GM21423 (cell line): ENCODE data around the gene CBLB.

ENCODE experiments used
- ATAC-seq: cut with Tn5 transposase; IDR thresholded peaks from one replicate; pipeline ENCODE4 v1.9.1; 2021; ENCODE audit warnings: mild to moderate bottlenecking, moderate library complexity; ENCODE audit not compliant: unreplicated experiment

The CBLB gene

GRCh38 chr3:105719791-105720190 is 149.0 kb downstream of the CBLB start:
- ATAC-seq, result no peak

DNA sequence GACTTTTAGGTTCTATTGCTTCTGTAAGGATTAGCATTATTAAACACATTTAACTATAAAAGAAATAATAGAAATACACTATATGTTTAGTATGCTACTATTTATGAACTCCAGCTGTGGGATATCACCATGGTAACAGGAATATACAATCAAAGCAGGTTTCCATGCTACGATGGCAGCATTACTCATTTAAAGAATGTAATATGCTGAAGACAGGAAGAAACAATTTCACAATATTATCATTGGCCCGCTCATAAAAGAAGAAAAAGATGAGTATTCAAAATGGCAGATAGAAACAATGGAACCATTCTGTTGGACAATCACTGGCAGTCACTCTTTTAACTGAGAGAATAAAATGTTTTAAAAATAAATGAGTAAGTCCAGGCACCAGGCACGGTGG is 153.4 kb downstream of the CBLB start:
- no peak for ATAC-seq

DNA sequence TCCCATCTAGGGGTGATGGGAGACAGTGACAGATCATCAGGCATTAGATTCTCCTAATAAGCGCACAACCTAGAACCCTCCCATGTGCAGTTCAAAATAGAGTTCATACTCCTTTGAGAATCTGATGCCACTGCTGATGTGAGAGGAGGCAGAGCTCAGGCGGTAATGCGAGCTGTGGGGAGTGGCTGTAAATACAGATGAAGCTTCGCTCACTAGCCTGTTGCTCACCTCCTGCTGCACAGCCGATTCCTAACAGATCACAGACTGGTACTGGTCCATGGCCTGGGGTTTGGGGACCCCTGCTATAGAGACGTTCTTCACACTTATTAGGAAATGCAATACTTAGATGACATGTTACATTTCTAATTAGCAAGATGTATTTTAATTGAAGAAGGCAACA is 154.4 kb downstream of the CBLB start:
- no peak for ATAC-seq

GRCh38 chr3:105708980-105709379 is 159.8 kb downstream of the CBLB start:
- ATAC-seq, result no peak

DNA sequence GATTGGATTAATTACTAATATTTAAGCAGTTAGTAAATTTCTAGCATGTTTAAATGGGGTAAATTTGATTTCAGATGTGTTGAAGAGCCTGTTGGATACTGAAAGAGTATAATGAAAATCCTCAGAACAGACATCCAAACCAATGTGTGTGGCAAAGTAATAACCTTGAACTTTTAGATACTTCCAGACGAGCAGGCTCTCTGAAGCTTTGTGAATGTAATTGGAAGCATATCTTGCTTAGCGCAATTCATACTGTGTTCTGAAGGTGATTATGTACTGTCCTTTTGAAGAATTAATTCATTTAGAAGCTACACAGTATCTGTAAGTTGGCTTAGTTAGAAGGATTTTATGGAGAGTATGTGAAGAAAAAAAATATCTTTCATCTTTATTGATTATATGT is 161.8 kb downstream of the CBLB start:
- ATAC-seq, result no peak

DNA sequence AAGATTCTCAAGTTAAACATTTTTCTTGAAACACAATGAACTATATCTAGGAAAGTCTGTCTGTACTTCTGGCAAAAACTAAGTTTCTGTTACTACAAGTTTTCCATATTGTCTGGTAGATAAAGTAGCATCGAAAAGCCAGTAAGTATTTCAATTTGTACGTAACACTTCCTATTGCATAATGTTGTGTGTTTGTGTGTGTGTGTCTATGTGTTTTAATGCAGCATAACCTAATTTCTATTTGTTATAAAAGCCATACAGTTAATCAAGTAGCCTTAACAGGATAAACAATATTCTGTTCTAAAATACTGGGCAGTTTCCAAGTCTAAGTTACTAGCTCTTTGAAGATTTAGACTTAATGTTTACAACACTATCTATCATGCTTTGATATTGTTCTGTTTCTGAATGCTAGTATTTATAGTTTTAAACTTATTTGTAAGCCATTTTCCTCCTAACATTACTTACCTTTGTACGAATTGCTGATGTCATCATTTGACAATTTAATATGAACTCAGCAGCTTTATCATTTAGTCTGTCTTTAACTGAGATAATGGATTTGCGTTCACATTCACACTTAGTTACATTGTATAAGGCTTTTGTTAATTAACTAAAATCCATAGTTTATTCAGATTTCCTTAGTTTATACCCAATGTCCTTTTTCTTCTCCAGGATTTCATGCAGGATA is 163.9 kb downstream of the CBLB start:
- ATAC-seq, result no peak

DNA sequence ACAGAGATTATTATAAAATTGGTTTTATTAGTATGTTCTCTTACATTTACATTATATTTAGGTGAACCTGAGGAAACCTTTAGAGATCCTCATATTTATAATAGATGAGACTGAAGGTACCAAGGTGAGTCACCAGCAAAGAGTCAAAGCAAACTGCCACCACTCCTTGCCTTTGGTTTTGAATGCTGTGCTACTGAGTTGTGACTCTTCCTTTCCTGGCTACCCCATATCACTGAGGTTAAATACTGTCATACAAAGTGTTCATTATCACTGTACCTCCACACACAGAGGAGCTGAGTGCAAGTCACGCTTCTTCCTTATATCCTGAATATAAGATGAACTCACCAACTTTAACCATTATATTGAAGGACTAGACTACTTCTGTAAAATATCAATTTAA is 168.2 kb downstream of the CBLB start:
- ATAC-seq, result no peak

DNA sequence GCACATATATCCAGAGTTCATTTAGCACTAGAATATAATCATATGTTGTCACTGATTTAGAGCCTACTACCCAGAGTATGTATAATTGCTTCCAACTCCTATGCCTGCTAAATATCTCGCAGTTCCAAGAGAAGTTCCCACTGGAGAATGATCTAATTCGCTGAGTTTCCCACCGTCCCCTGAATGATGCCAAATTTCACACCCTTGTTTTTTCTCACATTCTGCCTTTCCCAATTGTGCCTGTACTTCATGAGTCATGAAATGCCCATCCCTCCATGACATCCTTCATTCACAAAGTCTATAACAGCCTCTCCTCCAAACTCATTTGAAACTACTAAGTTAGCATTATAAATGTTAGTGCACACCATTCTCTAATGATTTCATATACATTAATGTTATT is 177.2 kb downstream of the CBLB start:
- no peak for ATAC-seq

- no peak for ATAC-seq
Observed at GRCh38 chr3:105691053-105691452, 177.8 kb downstream of the CBLB start.

GRCh38 chr3:105688821-105689220 is 180.0 kb downstream of the CBLB start:
- ATAC-seq, result no peak

- ATAC-seq, result no peak
Observed at GRCh38 chr3:105686278-105686897, 182.4 kb downstream of the CBLB start.

DNA sequence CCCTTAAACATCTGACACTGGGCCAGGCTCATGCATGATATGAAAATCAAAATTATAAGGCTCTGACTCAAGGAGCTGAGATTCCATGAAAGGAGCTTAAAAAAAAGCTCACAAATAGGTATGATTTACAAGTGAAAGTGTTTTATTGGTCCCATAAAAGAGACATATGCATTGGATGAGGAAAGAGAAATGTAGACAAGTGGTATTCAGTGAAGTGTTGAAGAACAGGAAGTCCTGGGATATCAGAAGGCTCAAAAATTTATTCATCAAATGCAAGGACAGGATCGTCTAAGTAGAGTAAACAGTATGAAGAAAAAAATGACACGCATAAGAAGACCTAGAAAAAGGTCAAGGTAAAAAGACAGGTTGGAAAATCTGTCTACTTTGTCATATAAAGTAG is 188.9 kb downstream of the CBLB start:
- ATAC-seq, result no peak

- no peak for ATAC-seq
Observed at GRCh38 chr3:105678017-105678416, 190.8 kb downstream of the CBLB start.

- ATAC-seq, result no peak
Observed at GRCh38 chr3:105676621-105677300, 192.1 kb downstream of the CBLB start.

- ATAC-seq, result no peak
Observed at GRCh38 chr3:105674437-105675065, 194.3 kb downstream of the CBLB start.

DNA sequence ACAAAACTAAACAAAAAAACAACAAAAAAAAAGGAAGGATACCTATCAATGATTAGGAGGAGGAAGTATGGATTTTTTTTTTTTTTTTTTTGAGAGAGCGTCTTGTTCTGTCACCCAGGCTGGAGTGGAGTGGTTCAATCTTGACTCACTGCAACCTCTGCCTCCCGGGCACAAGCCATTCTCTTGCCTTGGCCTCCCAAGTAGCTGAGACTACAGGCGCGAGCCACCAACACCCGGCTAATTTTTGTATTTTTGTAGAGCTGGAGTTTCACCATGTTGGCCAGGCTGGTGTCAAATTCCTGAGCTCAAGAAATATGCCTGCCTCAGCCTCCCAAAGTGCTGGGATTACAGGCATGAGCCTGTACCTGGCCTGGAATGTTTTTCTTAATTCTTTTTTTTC is 195.8 kb downstream of the CBLB start:
- no peak for ATAC-seq

DNA sequence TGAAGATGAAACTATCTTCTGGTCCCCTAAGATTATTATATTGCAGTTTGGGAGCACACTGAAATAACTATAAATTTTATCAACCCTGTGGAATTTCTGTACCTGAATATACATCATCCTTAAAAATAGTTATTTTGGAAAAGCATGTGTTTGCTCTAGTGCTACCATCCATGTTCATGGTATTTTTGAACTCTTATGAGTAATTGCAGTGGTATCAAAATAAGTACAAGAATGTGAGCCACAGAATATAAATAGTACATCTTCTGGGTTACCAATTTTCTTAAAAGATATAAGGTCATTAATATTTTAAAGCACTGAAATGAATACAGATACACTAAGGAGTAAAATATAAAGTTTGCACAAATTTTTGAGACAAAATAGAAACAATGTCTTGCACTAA is 206.5 kb downstream of the CBLB start:
- ATAC-seq, result no peak

DNA sequence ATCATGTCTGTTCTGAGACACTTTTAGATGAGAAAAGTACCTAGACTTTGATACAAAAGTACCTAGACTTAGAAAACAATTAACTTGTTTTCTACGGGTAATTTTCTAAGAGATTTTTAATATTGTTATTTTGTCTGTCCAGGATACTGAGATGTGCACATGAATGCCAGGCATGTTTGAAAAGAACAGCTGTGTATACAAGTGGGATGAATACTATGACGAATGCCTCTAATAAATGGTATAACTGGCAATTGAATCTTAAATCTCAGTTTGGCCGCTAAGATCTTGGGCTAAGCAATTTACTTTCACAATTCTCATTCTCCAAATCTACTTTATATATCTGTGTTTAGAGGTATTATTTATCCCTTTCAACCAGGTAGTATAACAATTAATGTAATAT is 207.4 kb downstream of the CBLB start:
- ATAC-seq, result no peak

DNA sequence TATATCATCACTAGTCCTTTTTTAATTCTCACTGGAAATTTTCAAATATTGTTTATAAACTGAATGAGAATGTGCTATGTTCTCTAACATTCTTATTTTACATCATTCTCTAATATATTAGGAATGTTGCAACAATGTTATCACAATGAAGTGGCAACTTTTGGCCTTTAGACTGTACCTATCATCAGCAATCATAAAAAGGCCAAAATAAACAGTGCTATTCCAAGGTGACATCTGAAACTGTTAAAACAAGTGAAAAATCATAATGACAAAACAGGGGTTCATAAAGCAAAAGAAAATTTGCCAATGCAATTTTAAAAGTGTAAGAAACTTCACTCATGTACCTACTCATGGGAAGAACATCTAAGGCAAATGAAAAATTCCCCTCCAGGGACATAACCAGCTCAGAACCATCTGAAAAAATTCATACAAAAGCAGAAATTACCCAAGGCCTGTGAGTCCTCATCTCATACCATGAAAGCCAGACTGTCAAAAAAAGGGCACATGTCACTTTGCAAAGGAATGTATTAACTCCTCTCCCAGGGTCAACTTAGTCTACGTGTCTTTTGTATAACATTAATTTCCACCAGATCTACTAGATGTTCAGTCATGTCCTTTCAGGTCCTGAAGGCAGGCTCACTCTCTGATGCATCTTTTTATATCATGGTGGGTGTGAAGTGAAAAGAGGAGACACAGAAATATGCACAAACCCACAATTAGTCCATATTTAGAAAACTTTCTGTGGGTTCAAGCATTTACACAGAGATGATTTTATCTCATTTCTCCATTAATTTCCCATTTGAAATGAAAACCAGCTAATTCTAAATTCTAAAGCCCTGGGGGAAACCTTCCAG is 211.9 kb downstream of the CBLB start:
- no peak for ATAC-seq

DNA sequence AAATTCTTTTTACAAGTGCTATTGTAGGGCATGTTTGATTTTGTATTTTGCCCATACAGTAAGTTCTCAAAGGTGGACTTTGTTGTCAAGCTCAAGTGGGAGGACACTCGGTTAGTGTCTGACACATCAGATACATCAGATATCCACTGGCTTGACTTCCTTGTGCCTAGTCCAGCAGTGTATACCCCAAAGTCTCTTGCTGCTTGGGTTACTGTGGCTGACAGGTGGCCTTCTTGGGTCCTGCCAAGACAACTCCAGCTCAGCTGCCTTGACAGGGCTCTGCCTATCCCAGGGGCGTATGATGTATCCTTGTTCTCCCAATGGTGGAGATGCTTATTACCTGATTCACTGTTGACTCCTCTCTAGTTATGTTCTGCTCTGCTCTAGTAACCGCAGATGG is 214.9 kb downstream of the CBLB start:
- no peak for ATAC-seq

DNA sequence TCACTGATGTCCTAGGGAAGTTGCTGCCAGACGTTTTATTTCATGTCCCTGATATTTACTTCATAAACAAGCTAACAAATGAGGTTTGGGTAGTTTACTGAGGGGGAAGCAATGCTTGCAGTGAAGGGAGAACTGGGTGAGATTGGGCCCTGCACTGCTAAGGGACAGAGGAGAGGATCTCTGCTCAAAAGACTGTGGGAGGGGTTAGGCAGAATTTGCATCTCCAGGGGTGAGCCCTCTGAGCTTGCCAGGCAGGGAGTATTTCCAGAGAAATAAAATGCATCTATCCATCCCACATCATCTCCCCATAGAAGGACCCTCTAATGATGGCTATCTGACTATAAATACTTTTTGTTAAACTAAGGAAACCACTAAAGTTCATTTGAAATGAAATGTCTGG is 215.6 kb downstream of the CBLB start:
- ATAC-seq, result no peak
